Measurements from ENCODE around the gene IL10RB. TPM values are rescaled to one million over a fixed set of nuclear protein-coding genes. Genes with fewer than 3 reads are reported as not detected.
"Not testable (repeated sequence)": the region's sequence is repeated elsewhere in the genome, so short reads cannot be mapped to it uniquely, and the experiment has no call there.

Gene IL10RB
- total and polyA plus RNA-seq, 4 donors: 26.7 to 89.1 (median 42.9) TPM

DNA sequence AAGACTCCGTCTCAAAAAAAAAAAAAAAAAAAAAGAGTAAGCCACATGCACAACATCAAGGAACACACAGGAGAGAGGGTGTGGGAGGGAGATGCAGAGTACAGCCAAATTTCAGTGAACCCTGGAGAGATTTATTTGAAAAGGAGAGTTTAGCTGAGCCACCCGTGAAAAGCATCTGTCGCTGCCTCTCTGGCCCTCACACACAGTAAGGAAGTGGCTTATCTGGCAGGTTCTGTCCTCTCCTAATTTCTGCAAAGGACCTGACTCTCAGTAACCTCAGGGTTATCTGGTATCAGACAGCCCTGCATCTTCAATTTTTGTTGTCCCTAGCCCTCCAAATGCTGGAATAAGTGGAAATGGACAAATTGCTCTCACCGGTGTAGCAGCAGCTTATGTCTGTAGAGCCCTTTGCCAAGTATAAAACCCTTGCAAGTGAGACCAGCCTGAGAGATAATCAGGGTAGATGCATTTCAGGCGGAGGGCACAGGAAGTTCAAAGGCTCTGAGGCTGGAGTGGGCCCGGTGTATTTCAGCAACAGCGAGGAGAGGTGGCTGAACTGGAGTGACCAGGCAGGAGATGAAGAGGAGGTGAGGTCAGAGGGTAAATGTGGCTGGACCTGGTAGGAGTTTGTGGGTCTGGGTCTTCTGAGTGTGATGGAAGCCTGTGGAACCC, 16.7 kb upstream of the IL10RB start:
- WGBS, 2 donors: 84 to 88% methylated on average over 7 of the region's 7 CpGs
- ATAC-seq (ENCODE audit: insufficient read depth, low FRiP score): no peak
- no peak overlapping the region for H3K4me3 ChIP-seq
- no peaks in the 10 kb centered on the region for H3K27me3 ChIP-seq (ENCODE audit: control insufficient read depth in 3 of 3, insufficient read depth in 3 of 3, low read length in 2 of 3)
- no peaks in the 10 kb centered on the region for H3K9me3 ChIP-seq (ENCODE audit: control insufficient read depth in 4 of 4, insufficient read depth in 3 of 4, low read length in 3 of 4)
- H3K4me1 ChIP-seq (ENCODE audit: control insufficient read depth in 5 of 5, insufficient read depth in 5 of 5, low read length in 5 of 5): peaks cover 0 to 3% (median 0%) of the 10 kb centered on the region in 5 donors
- TF ChIP-seq, protein P1, sequence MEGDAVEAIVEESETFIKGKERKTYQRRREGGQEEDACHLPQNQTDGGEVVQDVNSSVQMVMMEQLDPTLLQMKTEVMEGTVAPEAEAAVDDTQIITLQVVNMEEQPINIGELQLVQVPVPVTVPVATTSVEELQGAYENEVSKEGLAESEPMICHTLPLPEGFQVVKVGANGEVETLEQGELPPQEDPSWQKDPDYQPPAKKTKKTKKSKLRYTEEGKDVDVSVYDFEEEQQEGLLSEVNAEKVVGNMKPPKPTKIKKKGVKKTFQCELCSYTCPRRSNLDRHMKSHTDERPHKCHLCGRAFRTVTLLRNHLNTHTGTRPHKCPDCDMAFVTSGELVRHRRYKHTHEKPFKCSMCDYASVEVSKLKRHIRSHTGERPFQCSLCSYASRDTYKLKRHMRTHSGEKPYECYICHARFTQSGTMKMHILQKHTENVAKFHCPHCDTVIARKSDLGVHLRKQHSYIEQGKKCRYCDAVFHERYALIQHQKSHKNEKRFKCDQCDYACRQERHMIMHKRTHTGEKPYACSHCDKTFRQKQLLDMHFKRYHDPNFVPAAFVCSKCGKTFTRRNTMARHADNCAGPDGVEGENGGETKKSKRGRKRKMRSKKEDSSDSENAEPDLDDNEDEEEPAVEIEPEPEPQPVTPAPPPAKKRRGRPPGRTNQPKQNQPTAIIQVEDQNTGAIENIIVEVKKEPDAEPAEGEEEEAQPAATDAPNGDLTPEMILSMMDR (IDR thresholded peaks at IDR 0.05; ENCODE audit: control extremely low read depth, extremely low read depth): no peak
- H3K27ac ChIP-seq (ENCODE audit: low read depth in 1 of 2, low read length in 1 of 2): no peak overlapping the region
- H3K36me3 ChIP-seq (ENCODE audit: control insufficient read depth in 4 of 4, insufficient read depth in 4 of 4, low read length in 4 of 4): peaks cover 20 to 40% (median 25%) of the 10 kb centered on the region in 4 donors
- no peak overlapping the region for H3K9ac ChIP-seq (ENCODE audit: insufficient read depth in 1 of 2, low read length in 2 of 2)
- DNase-seq: no peak

DNA sequence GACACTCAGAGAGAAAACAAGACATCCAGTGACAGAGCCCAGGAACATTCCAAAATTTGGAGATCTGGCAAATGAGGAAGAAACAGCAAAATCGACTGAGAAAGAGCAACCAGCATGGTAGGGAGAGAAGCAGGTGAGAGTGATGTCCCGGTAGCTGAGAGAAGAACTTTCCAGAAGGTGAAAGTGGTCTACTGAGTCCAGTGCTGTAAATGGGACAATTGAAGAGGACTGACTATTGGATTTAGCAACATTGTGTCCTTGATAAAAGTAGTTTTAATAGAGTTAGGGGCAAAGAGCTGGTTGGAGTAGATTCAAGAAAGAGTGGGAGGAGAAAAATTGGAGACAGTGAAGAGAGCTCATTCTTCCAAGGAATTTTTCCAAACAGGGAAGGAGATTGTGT, 15.0 kb upstream of the IL10RB start:
- TF ChIP-seq, protein P1 (IDR thresholded peaks at IDR 0.05; ENCODE audit: control extremely low read depth, extremely low read depth): no peak
- WGBS, 2 donors: 92% methylated on average over 2 of the region's 2 CpGs
- H3K27me3 ChIP-seq (ENCODE audit: control insufficient read depth in 3 of 3, insufficient read depth in 3 of 3, low read length in 2 of 3): no peaks in the 10 kb centered on the region
- DNase-seq (no peak), ATAC-seq (ENCODE audit: insufficient read depth, low FRiP score) (no peak)
- no peak overlapping the region for H3K9ac ChIP-seq (ENCODE audit: insufficient read depth in 1 of 2, low read length in 2 of 2)
- no peaks in the 10 kb centered on the region for H3K9me3 ChIP-seq (ENCODE audit: control insufficient read depth in 4 of 4, insufficient read depth in 3 of 4, low read length in 3 of 4)
- H3K4me3 ChIP-seq: no peak overlapping the region
- no peaks in the 10 kb centered on the region for H3K4me1 ChIP-seq (ENCODE audit: control insufficient read depth in 5 of 5, insufficient read depth in 5 of 5, low read length in 5 of 5)
- H3K27ac ChIP-seq (ENCODE audit: low read depth in 1 of 2, low read length in 1 of 2): no peak overlapping the region
- H3K36me3 ChIP-seq (ENCODE audit: control insufficient read depth in 4 of 4, insufficient read depth in 4 of 4, low read length in 4 of 4): peaks cover 15 to 43% (median 26%) of the 10 kb centered on the region in 4 donors

DNA sequence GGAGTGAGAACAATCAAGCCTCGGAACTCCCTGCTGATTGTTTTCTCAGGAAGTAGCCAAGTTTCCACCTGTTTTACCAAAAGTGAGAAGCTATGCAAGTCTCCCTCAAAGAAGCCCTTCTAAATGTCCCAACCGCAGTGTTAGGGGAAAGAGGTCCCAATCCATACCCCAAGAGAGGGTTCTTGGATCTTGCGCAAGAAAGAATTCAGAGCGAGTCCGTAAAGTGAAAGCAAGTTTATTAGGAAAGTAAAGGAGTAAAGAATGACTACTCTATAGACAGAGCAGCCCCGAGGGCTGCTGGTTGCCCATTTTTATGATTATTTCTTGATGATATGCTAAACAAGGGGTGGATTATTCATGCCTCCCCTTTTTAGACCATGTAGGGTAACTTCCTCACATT, 12.8 kb upstream of the IL10RB start:
- not testable (repeated sequence) for H3K4me3 ChIP-seq; H3K27ac ChIP-seq (ENCODE audit: low read depth in 1 of 2, low read length in 1 of 2); DNase-seq; H3K4me1 ChIP-seq (ENCODE audit: control insufficient read depth in 5 of 5, insufficient read depth in 5 of 5, low read length in 5 of 5); H3K9me3 ChIP-seq (ENCODE audit: control insufficient read depth in 4 of 4, insufficient read depth in 3 of 4, low read length in 3 of 4); ATAC-seq (ENCODE audit: insufficient read depth, low FRiP score); H3K9ac ChIP-seq (ENCODE audit: insufficient read depth in 1 of 2, low read length in 2 of 2); H3K27me3 ChIP-seq (ENCODE audit: control insufficient read depth in 3 of 3, insufficient read depth in 3 of 3, low read length in 2 of 3)
- 61 to 79% methylated on average over 6 of the region's 6 CpGs for WGBS, 2 donors
- H3K36me3 ChIP-seq (ENCODE audit: control insufficient read depth in 4 of 4, insufficient read depth in 4 of 4, low read length in 4 of 4): peaks cover 13 to 44% (median 25%) of the 10 kb centered on the region in 4 donors

DNA sequence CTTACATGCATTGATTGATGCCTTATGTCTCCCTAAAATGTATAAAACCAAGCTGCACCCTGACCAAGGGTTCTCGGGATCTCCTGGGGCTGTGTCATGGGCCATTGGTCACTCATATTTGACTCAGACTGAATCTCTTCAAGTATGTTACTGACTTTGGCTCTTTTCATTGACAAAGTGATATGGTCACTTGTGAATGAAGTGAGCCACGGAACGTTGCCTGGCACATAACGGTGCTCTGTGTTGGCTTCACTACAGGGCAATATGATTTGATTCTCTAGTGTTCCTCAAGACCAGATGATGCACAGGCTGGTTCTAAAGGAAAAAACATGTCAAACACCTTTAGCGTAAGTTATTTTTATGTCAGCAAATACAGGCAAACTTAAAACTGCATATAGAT, 11.4 kb upstream of the IL10RB start:
- H3K27ac ChIP-seq (ENCODE audit: low read depth in 1 of 2, low read length in 1 of 2): no peak overlapping the region
- ATAC-seq (ENCODE audit: insufficient read depth, low FRiP score) (no peak), DNase-seq (no peak)
- no peaks in the 10 kb centered on the region for H3K27me3 ChIP-seq (ENCODE audit: control insufficient read depth in 3 of 3, insufficient read depth in 3 of 3, low read length in 2 of 3)
- no peaks in the 10 kb centered on the region for H3K9me3 ChIP-seq (ENCODE audit: control insufficient read depth in 4 of 4, insufficient read depth in 3 of 4, low read length in 3 of 4)
- 96% methylated on average over 5 of the region's 5 CpGs for WGBS, 2 donors
- no peak overlapping the region for H3K9ac ChIP-seq (ENCODE audit: insufficient read depth in 1 of 2, low read length in 2 of 2)
- H3K4me3 ChIP-seq: no peak overlapping the region
- TF ChIP-seq, protein P1 (IDR thresholded peaks at IDR 0.05; ENCODE audit: control extremely low read depth, extremely low read depth): no peak
- no peaks in the 10 kb centered on the region for H3K4me1 ChIP-seq (ENCODE audit: control insufficient read depth in 5 of 5, insufficient read depth in 5 of 5, low read length in 5 of 5)
- peaks cover 17 to 35% (median 20%) of the 10 kb centered on the region in 4 donors for H3K36me3 ChIP-seq (ENCODE audit: control insufficient read depth in 4 of 4, insufficient read depth in 4 of 4, low read length in 4 of 4)
